KBM-7 (cell line): ENCODE results near the gene UPP1.
"Not testable (repeated sequence)": the region's sequence is repeated elsewhere in the genome, so short reads cannot be mapped to it uniquely, and the experiment has no call there.

Experiments
- DNase-seq: peaks from one replicate; pipeline ENCODE4 v3.0.0-alpha.2; 2015
- in situ Hi-C: fragments of 300-500 bp; cut with MboI; formaldehyde crosslinking; loops from 2 replicates; pipeline ENCODE4 v1.14.3; 2020; ENCODE audit warnings: low sequenced_read_pairs, low pct_unique_long_range_greater_than_20kb, mixed read lengths

The UPP1 gene

GRCh38 chr7:48089046-48090003, at the start of gene UPP1:
UPP1 (plus strand) TSS chr7:48089265; CDS start chr7:48094784, 5,519 bp downstream.
- no peak for DNase-seq
- in situ Hi-C loops, result no loop called here

GRCh38 chr7:48040944-48041652, 48.0 kb upstream of the UPP1 start:
- in situ Hi-C loops, result no loop called here
- DNase-seq, result no peak

- in situ Hi-C loops, result no loop called here
- DNase-seq, result no peak
Measured at GRCh38 chr7:48041653-48041970, 47.5 kb upstream of the UPP1 start.

GRCh38 chr7:48042216-48042615, 46.8 kb upstream of the UPP1 start:
- no peak for DNase-seq
- in situ Hi-C loops, result no loop called here

GRCh38 chr7:48042636-48043035, 46.4 kb upstream of the UPP1 start:
- no peak for DNase-seq
- in situ Hi-C loops, result no loop called here

- no peak for DNase-seq
- in situ Hi-C loops, result no loop called here
Measured at GRCh38 chr7:48045195-48045765, 43.8 kb upstream of the UPP1 start.

GRCh38 chr7:48046458-48046857, 42.6 kb upstream of the UPP1 start:
- DNase-seq, result no peak
- in situ Hi-C loops, result no loop called here

GRCh38 chr7:48048113-48048512, 41.0 kb upstream of the UPP1 start:
- DNase-seq, result no peak
- in situ Hi-C loops, result no loop called here

GRCh38 chr7:48049850-48050249, 39.2 kb upstream of the UPP1 start:
- no peak for DNase-seq
- in situ Hi-C loops, result no loop called here

- in situ Hi-C loops, result no loop called here
- DNase-seq, result no peak
Measured at GRCh38 chr7:48052748-48053147, 36.3 kb upstream of the UPP1 start.

- in situ Hi-C loops, result no loop called here
- no peak for DNase-seq
Measured at GRCh38 chr7:48053736-48054135, 35.3 kb upstream of the UPP1 start.

GRCh38 chr7:48058990-48059389, 30.1 kb upstream of the UPP1 start:
- in situ Hi-C loops, result no loop called here
- DNase-seq, result no peak

GRCh38 chr7:48059706-48060105, 29.4 kb upstream of the UPP1 start:
- DNase-seq, result no peak
- in situ Hi-C loops, result no loop called here

- in situ Hi-C loops, result no loop called here
- no peak for DNase-seq
Measured at GRCh38 chr7:48063985-48064384, 25.1 kb upstream of the UPP1 start.

- in situ Hi-C loops, result no loop called here
- DNase-seq, result no peak
Measured at GRCh38 chr7:48067475-48067874, 21.6 kb upstream of the UPP1 start.

GRCh38 chr7:48074204-48074654, 14.8 kb upstream of the UPP1 start:
- DNase-seq, result no peak
- in situ Hi-C loops, result no loop called here

GRCh38 chr7:48077423-48077822, 11.6 kb upstream of the UPP1 start:
- in situ Hi-C loops, result no loop called here
- no peak for DNase-seq

GRCh38 chr7:48078470-48078869, 10.6 kb upstream of the UPP1 start:
- in situ Hi-C loops, result no loop called here
- no peak for DNase-seq

GRCh38 chr7:48082378-48082777, 6.7 kb upstream of the UPP1 start:
- DNase-seq, in situ Hi-C loops: not testable (repeated sequence)
